NCI-H2081 treated with DMSO at 0.1 percent for 48 hours (cell line): ENCODE measurements around the gene MAPRE3.

Experiments
- DNase-seq: peaks from one replicate; lab custom pipeline; 2025; lab: John Stamatoyannopoulos, UW

Gene MAPRE3

GRCh38 chr2:27040282-27040681 is 69.8 kb downstream of the MAPRE3 start:
- no peak for DNase-seq

DNA sequence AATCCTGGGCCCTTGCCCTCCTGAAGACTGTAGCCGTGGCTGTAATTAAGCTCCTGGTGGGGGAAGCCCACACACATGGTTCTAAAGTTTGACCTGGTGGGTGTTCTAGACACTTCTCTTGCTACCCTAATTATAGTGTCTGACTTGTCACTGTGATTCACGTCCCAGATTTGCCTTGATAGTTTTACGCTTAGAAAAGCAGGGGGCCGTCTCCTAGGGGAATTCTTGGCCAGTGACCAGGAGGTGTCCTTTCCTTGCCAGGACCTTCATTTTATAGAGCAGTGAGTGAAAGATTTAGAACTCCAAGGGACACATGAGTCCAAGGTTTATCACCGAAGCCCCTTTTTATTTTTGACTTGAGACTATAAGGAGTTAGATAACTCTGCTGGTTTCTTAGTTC is 71.3 kb downstream of the MAPRE3 start:
- no peak for DNase-seq

- DNase-seq = no peak
Observed at GRCh38 chr2:27042159-27042661, 71.8 kb downstream of the MAPRE3 start.

DNA sequence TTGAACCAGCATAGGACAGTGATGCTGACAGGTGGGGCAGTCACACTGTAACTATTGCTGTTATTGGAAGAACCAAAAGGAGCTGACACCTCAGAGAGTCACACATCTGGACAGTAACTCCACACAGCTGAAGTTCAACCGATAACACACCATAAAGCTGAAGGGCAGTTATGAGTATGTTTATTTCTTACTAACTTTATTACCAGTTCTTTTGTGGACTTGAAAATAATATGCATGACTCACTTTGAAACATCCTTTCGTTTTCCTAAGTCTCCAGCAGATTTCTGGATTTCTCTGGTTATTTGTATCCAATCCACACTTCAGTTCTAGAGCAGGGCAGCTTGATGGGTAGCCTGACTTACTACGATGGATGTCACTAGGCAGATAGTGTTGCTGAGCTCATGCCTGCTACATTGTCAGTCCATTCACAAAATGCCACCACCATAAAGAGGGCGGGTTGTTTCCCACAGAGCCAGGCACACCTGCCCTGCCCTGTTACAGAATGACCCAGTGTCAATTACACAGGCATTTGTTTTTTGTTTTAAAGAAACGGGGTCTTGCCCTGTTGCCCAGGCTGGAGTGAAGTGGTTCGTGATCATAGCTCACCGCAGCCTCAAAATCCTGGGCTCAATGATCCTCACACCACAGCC is 72.7 kb downstream of the MAPRE3 start:
- DNase-seq = no peak

DNA sequence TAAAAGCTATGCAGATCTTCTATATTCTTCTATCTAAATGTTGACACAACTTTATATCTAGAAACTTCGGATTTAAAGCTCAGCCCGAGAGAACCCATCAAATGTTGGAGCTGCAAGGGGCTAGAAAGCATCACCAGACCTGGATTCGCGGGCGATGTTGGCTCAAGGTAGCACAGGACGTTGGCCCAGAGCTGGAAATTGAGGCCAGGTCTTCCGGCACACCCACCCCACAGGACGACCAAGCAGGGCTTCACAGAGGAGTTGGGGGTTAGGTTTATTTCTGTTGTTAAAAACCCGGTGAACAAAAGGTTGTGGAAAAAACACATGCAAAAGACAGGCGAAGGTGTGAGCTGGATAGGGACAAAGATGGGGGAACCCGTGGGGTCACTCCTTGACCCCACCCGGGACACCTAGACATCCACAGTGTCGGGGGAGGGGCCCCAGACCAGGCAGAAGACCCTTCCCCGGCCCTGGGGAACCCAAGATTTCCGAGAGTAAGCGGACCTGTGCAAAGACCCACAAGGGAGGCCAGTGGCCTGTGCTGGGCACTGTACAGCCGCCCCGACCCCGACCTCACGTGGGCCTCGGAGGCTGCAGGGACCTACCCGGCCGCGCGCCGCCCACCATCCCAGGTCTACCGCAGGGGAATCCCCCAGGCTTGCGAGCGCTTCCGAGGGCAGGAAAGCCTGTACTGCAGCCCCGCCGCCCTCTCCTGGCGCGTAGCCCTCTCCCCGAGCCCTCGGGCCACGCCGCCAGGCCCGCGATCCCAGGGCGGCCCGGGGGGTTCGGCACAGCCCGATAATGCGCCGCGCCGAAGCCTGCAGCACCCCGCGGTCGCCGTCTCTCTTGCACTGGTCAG is 79.2 kb downstream of the MAPRE3 start:
- no peak for DNase-seq

- DNase-seq = peak; percentile 92
Observed at GRCh38 chr2:27050281-27050995, 80.0 kb downstream of the MAPRE3 start.

- peak; percentile 71 for DNase-seq
Observed at GRCh38 chr2:27050996-27051901, 80.8 kb downstream of the MAPRE3 start, which contains the start of gene AGBL5. Gene AGBL5 (plus strand): TSS chr2:27051668. CDS start chr2:27052959, 1,291 bp downstream.

GRCh38 chr2:27051902-27052645 is 81.6 kb downstream of the MAPRE3 start:
- DNase-seq = no peak

GRCh38 chr2:27053321-27053720 is 82.9 kb downstream of the MAPRE3 start:
- DNase-seq = no peak

GRCh38 chr2:27053776-27054175 is 83.3 kb downstream of the MAPRE3 start:
- DNase-seq = no peak

DNA sequence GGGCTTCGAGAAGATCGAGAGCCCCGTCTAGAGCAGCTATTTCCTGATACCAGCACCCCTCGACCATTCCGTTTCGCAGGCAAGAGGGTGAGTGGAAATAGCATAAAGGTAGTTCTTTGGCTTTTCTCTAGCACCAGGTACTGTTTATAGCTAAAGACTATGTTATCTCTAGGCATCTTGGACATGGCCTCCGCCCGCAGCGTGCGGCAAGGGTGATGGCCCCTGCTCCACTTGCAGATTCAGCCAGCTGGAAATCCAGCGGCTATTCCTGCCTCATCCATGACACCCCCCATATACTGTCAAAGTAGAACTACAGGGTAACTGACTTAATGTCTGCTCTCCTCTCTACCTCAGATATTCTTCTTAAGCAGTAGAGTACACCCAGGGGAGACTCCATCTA is 84.3 kb downstream of the MAPRE3 start:
- no peak for DNase-seq

DNA sequence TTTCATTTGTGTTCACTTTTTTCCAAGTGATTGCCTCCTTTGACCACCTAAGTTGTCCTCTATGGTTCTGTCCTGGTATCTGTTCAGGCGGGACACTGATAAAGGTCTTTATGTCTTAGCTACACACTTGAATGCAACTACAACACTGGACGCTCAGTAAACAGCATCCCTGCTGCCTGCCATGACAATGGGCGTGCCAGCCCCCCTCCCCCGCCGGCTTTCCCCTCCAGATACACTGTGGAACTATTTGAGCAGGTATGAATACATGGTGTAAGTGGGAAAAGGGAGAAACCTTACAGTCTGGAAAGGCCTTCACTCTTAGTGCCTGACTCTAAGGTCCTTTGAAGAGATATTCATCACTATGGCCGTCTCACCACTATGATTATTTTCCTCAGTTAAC is 86.7 kb downstream of the MAPRE3 start:
- DNase-seq = no peak

GRCh38 chr2:27058210-27058609 is 87.8 kb downstream of the MAPRE3 start:
- no peak for DNase-seq

DNA sequence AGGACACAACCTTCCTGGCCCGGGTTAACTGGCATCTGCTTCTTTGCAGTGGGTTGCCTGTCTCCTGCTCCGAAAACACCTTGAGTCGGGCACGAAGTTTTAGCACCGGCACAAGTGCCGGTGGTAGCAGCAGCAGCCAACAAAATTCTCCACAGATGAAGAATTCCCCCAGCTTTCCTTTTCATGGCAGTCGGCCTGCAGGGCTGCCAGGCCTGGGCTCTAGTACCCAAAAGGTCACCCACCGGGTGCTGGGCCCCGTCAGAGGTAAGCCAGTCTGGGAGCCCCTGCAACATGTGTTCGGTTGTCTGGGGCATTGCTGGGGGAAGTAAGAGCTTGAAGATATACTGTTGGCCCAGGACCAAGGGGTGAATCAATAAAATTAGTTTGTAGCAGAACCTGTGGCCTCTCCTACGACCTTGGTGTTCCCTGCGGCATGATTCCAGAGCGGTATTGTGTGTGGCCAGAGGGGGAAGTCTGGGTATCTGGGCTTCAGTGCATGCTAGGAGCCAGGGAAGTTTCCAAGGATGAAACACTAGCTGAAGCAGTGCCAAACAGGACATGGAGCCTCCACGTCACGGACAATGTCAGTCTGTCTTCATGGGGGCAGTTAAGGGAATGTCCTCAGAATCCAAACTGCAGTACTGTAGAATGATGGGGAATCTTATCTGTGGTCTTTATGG is 88.8 kb downstream of the MAPRE3 start:
- no peak for DNase-seq

DNA sequence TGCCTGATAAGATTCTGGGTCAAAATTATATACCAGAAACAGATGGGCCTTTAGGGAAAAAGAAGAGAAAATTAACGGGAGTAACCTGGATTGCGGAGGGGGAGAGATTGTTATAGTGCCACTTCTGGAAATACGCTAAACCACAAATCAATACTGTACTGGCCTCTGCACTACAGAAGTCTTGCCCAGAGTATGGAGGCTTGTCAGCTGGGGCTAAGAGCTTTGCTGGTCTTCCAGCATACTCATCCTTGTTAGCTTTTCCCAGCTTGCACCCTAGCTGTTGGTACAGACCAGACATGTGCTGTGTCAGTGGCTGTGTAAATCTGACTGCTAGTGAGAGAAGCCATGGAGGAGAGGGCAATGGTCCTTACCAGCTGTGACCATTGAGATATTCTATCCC is 89.9 kb downstream of the MAPRE3 start:
- no peak for DNase-seq

DNA sequence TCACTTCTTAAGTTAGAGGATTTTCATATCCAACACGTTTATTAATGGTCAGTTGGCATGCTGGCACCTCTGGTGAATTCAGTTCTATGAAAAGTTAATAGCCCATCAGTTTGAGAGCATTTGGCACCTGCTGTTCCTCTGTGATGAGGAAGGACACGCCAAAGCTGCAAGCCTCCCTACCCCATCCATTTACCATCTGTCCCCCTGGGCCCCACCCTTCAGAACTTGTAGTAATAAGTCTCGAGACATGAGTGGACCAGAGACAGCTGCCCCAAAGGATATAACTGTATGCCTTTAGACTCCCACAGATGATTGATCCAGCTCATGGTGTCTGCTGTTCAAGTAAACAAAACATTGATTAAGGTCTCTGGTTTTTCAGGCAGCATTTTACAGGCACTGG is 94.7 kb downstream of the MAPRE3 start:
- no peak for DNase-seq

DNA sequence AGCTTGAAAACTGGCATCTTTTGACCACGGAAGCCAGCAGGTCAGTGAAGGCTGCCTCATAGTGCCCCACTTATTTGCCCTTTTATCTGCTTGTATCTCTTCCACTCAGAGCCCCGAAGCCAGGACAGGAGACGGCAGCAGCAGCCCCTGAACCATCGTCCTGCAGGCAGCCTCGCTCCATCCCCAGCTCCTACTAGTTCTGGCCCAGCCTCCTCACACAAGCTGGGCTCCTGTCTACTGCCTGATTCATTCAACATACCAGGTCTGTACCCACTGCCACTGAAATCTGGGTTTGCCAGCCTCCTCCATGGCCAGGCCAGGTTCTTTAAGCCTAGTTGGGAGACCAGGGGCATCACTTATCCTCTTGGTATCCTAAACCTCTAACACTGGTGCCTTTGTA is 96.9 kb downstream of the MAPRE3 start:
- no peak for DNase-seq

- no peak for DNase-seq
Observed at GRCh38 chr2:27069436-27069835, 99.0 kb downstream of the MAPRE3 start.

DNA sequence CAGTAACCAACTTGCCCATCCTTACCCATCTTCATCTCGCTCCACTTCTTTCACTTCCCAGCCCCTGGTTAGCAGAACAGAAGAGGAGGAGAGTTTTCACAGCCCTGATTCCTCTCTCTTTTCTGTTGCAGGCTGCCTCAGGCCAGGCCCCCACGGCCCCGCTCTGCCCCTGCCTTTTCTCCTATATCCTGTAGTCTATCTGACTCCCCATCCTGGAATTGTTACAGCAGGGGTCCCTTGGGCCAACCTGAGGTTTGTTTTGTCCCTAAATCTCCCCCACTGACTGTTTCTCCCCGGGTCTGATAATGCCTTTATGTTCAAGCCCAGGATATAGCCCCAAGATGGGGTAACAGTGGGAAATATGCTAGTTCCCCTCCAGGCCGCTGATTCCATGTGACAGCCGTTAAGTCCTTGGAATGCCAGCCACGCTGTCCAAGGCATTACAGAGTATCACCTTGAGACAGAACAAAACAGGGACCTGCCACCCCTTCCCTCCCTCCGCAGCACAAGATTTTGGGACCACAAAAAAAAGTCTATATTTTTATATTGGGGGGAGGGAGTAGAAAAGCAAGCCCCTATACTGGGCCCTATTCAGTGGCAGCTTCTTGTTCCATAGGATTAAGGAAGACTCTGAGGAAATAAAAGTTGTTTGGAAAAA is 99.7 kb downstream of the MAPRE3 start:
- DNase-seq = no peak
